ENCODE results near the gene ZNF827. TPM values are rescaled to one million over a fixed set of nuclear protein-coding genes. Genes with fewer than 3 reads are reported as not detected.

ZNF827 gene
- total RNA-seq, 2 donors from 2014 or later, result 11.8 to 40.5 TPM

GRCh38 chr4:145791988-145792387 lies 146.6 kb downstream of the ZNF827 start:
- Mint-ChIP-seq H3K27ac (no peak overlapping the region), H3K4me3 (no peak overlapping the region), H3K9me3 (no peaks in the 10 kb centered on the region), H3K27me3 (no peaks in the 10 kb centered on the region), H3K36me3 (no peaks in the 10 kb centered on the region), H3K4me1 (ENCODE audit: low read depth in 2 of 2) (peaks cover 0 to 5% of the 10 kb centered on the region in 2 donors)
- no peak for DNase-seq (ENCODE audit: low spot score)
- ATAC-seq, result no peak

- H3K4me1 Mint-ChIP-seq (ENCODE audit: low read depth in 2 of 2), result peaks cover 4 to 24% of the 10 kb centered on the region in 2 donors
- peaks cover 13% of the 10 kb centered on the region for H3K36me3 Mint-ChIP-seq
- no peak overlapping the region for H3K4me3 Mint-ChIP-seq
- H3K27me3 Mint-ChIP-seq, result no peaks in the 10 kb centered on the region
- no peak overlapping the region for H3K27ac Mint-ChIP-seq
- no peak for ATAC-seq
- H3K9me3 Mint-ChIP-seq, result peaks cover 3% of the 10 kb centered on the region
- DNase-seq (ENCODE audit: low spot score), result no peak
Measured at GRCh38 chr4:145788755-145789154, 149.9 kb downstream of the ZNF827 start.

- DNase-seq (ENCODE audit: low spot score) (no peak), ATAC-seq (no peak)
- Mint-ChIP-seq H3K4me1 (ENCODE audit: low read depth in 2 of 2) (peaks cover 11 to 29% of the 10 kb centered on the region in 2 donors), H3K27ac (no peak overlapping the region), H3K4me3 (no peak overlapping the region), H3K27me3 (no peaks in the 10 kb centered on the region), H3K9me3 (peaks cover 6% of the 10 kb centered on the region), H3K36me3 (peaks cover 18% of the 10 kb centered on the region)
Measured at GRCh38 chr4:145786830-145787229, 151.8 kb downstream of the ZNF827 start.

GRCh38 chr4:145786261-145786660 lies 152.4 kb downstream of the ZNF827 start:
- DNase-seq (ENCODE audit: low spot score) (no peak), ATAC-seq (no peak)
- H3K27ac Mint-ChIP-seq, result no peak overlapping the region
- peaks cover 16 to 35% of the 10 kb centered on the region in 2 donors for H3K4me1 Mint-ChIP-seq (ENCODE audit: low read depth in 2 of 2)
- no peaks in the 10 kb centered on the region for H3K27me3 Mint-ChIP-seq
- H3K4me3 Mint-ChIP-seq, result no peak overlapping the region
- peaks cover 6% of the 10 kb centered on the region for H3K9me3 Mint-ChIP-seq
- H3K36me3 Mint-ChIP-seq, result peaks cover 24% of the 10 kb centered on the region

GRCh38 chr4:145785391-145786008 lies 153.1 kb downstream of the ZNF827 start:
- no peak overlapping the region for H3K4me3 Mint-ChIP-seq
- peak overlapping the region in 1 of 2 donors; percentile 82 for H3K27ac Mint-ChIP-seq
- H3K36me3 Mint-ChIP-seq, result peaks cover 26% of the 10 kb centered on the region
- no peaks in the 10 kb centered on the region for H3K27me3 Mint-ChIP-seq
- H3K9me3 Mint-ChIP-seq, result peaks cover 6% of the 10 kb centered on the region
- H3K4me1 Mint-ChIP-seq (ENCODE audit: low read depth in 2 of 2), result peaks cover 18 to 33% of the 10 kb centered on the region in 2 donors
- DNase-seq (ENCODE audit: low spot score) (no peak), ATAC-seq (no peak)

- Mint-ChIP-seq H3K9me3 (peaks cover 6% of the 10 kb centered on the region), H3K27ac (peak overlapping the region; percentile 78 to 82), H3K4me3 (peak overlapping the region; percentile 21), H3K4me1 (ENCODE audit: low read depth in 2 of 2) (peaks cover 18 to 32% of the 10 kb centered on the region in 2 donors), H3K36me3 (peaks cover 26% of the 10 kb centered on the region), H3K27me3 (no peaks in the 10 kb centered on the region)
- DNase-seq (ENCODE audit: low spot score) (no peak), ATAC-seq (peak in 1 of 2 donors; percentile 86)
Measured at GRCh38 chr4:145784036-145784435, 154.6 kb downstream of the ZNF827 start.

GRCh38 chr4:145782756-145783155 lies 155.9 kb downstream of the ZNF827 start:
- H3K27ac Mint-ChIP-seq, result no peak overlapping the region
- no peaks in the 10 kb centered on the region for H3K27me3 Mint-ChIP-seq
- peaks cover 6% of the 10 kb centered on the region for H3K9me3 Mint-ChIP-seq
- H3K36me3 Mint-ChIP-seq, result peaks cover 32% of the 10 kb centered on the region
- DNase-seq (ENCODE audit: low spot score) (no peak), ATAC-seq (no peak)
- peaks cover 18 to 32% of the 10 kb centered on the region in 2 donors for H3K4me1 Mint-ChIP-seq (ENCODE audit: low read depth in 2 of 2)
- no peak overlapping the region for H3K4me3 Mint-ChIP-seq

- Mint-ChIP-seq H3K27ac (peak overlapping the region in 1 of 2 donors; percentile 3), H3K36me3 (peaks cover 32% of the 10 kb centered on the region), H3K4me3 (no peak overlapping the region), H3K27me3 (no peaks in the 10 kb centered on the region), H3K4me1 (ENCODE audit: low read depth in 2 of 2) (peaks cover 18 to 32% of the 10 kb centered on the region in 2 donors), H3K9me3 (peaks cover 6% of the 10 kb centered on the region)
- no peak for ATAC-seq
- DNase-seq (ENCODE audit: low spot score), result no peak
Measured at GRCh38 chr4:145781351-145781750, 157.3 kb downstream of the ZNF827 start.

- Mint-ChIP-seq H3K4me1 (ENCODE audit: low read depth in 2 of 2) (peaks cover 18 to 19% of the 10 kb centered on the region in 2 donors), H3K9me3 (peaks cover 6% of the 10 kb centered on the region), H3K4me3 (no peak overlapping the region), H3K27me3 (no peaks in the 10 kb centered on the region), H3K27ac (no peak overlapping the region), H3K36me3 (peaks cover 24% of the 10 kb centered on the region)
- ATAC-seq (no peak), DNase-seq (ENCODE audit: low spot score) (no peak)
Measured at GRCh38 chr4:145779319-145779801, 159.3 kb downstream of the ZNF827 start.

- Mint-ChIP-seq H3K9me3 (no peaks in the 10 kb centered on the region), H3K4me1 (ENCODE audit: low read depth in 2 of 2) (peaks cover under 1 to 1% of the 10 kb centered on the region in 2 donors), H3K27me3 (no peaks in the 10 kb centered on the region), H3K4me3 (no peak overlapping the region), H3K36me3 (peaks cover 18% of the 10 kb centered on the region), H3K27ac (no peak overlapping the region)
- no peak for DNase-seq (ENCODE audit: low spot score)
- ATAC-seq, result no peak
Measured at GRCh38 chr4:145776208-145776607, 162.4 kb downstream of the ZNF827 start.

- Mint-ChIP-seq H3K4me1 (ENCODE audit: low read depth in 2 of 2) (no peaks in the 10 kb centered on the region), H3K27me3 (no peaks in the 10 kb centered on the region), H3K9me3 (no peaks in the 10 kb centered on the region), H3K36me3 (peaks cover 16% of the 10 kb centered on the region), H3K27ac (no peak overlapping the region), H3K4me3 (no peak overlapping the region)
- DNase-seq (ENCODE audit: low spot score), result no peak
- ATAC-seq, result no peak
Measured at GRCh38 chr4:145775406-145775805, 163.2 kb downstream of the ZNF827 start.

GRCh38 chr4:145774473-145774872 lies 164.2 kb downstream of the ZNF827 start:
- peaks cover 16% of the 10 kb centered on the region for H3K36me3 Mint-ChIP-seq
- DNase-seq (ENCODE audit: low spot score) (no peak), ATAC-seq (no peak)
- H3K27ac Mint-ChIP-seq, result no peak overlapping the region
- H3K4me1 Mint-ChIP-seq (ENCODE audit: low read depth in 2 of 2), result no peaks in the 10 kb centered on the region
- no peaks in the 10 kb centered on the region for H3K9me3 Mint-ChIP-seq
- H3K27me3 Mint-ChIP-seq, result no peaks in the 10 kb centered on the region
- H3K4me3 Mint-ChIP-seq, result no peak overlapping the region

- Mint-ChIP-seq H3K9me3 (no peaks in the 10 kb centered on the region), H3K4me1 (ENCODE audit: low read depth in 2 of 2) (no peaks in the 10 kb centered on the region), H3K27ac (no peak overlapping the region), H3K4me3 (no peak overlapping the region), H3K27me3 (no peaks in the 10 kb centered on the region), H3K36me3 (peaks cover 12% of the 10 kb centered on the region)
- ATAC-seq, result peak in 1 of 2 donors; percentile 43
- no peak for DNase-seq (ENCODE audit: low spot score)
Measured at GRCh38 chr4:145773581-145774234, 164.9 kb downstream of the ZNF827 start.

GRCh38 chr4:145772347-145772746 lies 166.3 kb downstream of the ZNF827 start:
- Mint-ChIP-seq H3K27me3 (no peaks in the 10 kb centered on the region), H3K9me3 (no peaks in the 10 kb centered on the region), H3K4me3 (no peak overlapping the region), H3K4me1 (ENCODE audit: low read depth in 2 of 2) (no peaks in the 10 kb centered on the region), H3K27ac (no peak overlapping the region), H3K36me3 (peaks cover 14% of the 10 kb centered on the region)
- DNase-seq (ENCODE audit: low spot score), result no peak
- ATAC-seq, result no peak
